Measurements from ENCODE around the gene NUTM2E. TPM values are rescaled to one million over a fixed set of nuclear protein-coding genes. Genes with fewer than 3 reads are reported as not detected.

The NUTM2E gene
- total RNA-seq, 1 donor from 2014 or later = 1.0 TPM

Other genes with a start within 250 kb of the NUTM2E start
- not detected in 3 replicates for gene SFTPA1, start 215.8 kb upstream of the NUTM2E start, total RNA-seq
- 1.0 to 1.7 TPM (median 1.4 TPM) in 3 replicates for gene NUTM2B, start 123.5 kb upstream of the NUTM2E start, total RNA-seq
- gene SFTPD, start 122.4 kb downstream of the NUTM2E start, total RNA-seq = 1.7 to 2.7 TPM (median 2.2 TPM) in 3 replicates

Data from mesothelial cell of epicardium (in vitro differentiated cells).